OCI-LY1 (cell line): ENCODE results near the gene RPP38.

ENCODE experiments used
- EZH2 ChIP-seq: fragments of 200-600 bp; sonication (generic), shearing (Covaris generic); IDR thresholded peaks from 2 replicates; pipeline ENCODE4 v1.8.0; 2017; ENCODE audit warnings: borderline replicate concordance, mixed run types, mild to moderate bottlenecking, antibody characterized with exemption, low read length, moderate library complexity, mixed read lengths
- TF ChIP-seq, protein P1 (sequence below): fragments of 200-600 bp; sonication (generic), shearing (Covaris generic); IDR thresholded peaks from 2 replicates; pipeline ENCODE4 v1.5.1; 2017; ENCODE audit warnings: mild to moderate bottlenecking, antibody characterized with exemption, low read length, moderate library complexity, mixed read lengths

DNA sequence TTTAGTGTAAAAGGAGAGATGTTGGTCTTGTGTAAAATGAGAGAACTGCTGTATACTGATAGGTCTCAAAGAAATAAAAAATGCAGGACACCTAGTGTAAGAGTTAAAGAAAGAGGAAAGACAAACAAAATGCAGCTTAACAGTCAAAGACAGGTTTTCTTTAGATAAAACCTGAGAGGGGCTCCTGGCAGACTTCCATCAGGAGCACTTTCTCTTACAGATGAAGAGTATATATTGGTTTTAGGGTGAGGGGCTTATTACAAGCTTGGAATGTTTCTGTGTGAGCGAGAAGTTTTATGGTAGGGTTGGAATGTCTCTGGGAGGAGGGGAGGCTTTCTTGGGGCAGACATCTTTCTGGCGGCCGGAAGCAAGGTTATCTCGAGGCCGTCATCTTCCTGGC is 24.8 kb upstream of the RPP38 start:
- TF ChIP-seq, protein P1, sequence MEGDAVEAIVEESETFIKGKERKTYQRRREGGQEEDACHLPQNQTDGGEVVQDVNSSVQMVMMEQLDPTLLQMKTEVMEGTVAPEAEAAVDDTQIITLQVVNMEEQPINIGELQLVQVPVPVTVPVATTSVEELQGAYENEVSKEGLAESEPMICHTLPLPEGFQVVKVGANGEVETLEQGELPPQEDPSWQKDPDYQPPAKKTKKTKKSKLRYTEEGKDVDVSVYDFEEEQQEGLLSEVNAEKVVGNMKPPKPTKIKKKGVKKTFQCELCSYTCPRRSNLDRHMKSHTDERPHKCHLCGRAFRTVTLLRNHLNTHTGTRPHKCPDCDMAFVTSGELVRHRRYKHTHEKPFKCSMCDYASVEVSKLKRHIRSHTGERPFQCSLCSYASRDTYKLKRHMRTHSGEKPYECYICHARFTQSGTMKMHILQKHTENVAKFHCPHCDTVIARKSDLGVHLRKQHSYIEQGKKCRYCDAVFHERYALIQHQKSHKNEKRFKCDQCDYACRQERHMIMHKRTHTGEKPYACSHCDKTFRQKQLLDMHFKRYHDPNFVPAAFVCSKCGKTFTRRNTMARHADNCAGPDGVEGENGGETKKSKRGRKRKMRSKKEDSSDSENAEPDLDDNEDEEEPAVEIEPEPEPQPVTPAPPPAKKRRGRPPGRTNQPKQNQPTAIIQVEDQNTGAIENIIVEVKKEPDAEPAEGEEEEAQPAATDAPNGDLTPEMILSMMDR, result no peak
- TF ChIP-seq EZH2, result no peak
